ENCODE data around the gene DISP3. TPM values are rescaled to one million over a fixed set of nuclear protein-coding genes. Genes with fewer than 3 reads are reported as not detected.

Gene DISP3
- total RNA-seq, 1 donor, result under 0.01 TPM

DNA sequence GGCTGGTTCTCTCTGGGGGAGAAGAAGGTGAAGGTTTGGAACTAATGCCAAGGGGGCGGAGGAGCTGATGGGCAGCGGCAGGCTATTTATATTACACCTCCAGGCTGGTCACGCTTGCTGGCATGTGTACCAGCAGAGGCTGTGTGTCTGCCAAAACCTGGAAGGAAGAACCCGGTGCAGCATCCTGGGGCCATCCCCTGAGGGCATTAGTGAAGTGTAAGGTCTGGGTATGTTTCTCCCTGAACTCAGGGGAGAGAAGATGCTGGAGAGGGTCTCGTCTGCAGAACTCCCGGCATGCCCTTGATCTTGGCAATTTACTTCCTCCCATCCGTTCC lies 5.3 kb downstream of the DISP3 start:
- Histone ChIP-seq H3K27me3 (ENCODE audit: insufficient read depth, low read length) (peaks cover 15% of the 10 kb centered on the region), H3K36me3 (ENCODE audit: insufficient read depth, low read length) (no peaks in the 10 kb centered on the region), H2AFZ (ENCODE audit: low read length) (no peak overlapping the region), H3K9me3 (ENCODE audit: low read depth, low read length) (no peaks in the 10 kb centered on the region), H3K27ac (ENCODE audit: low read depth, low read length) (no peak overlapping the region), H3K4me2 (ENCODE audit: insufficient read depth, low read length) (no peak overlapping the region), H3K4me3 (ENCODE audit: insufficient read depth, low read length) (no peak overlapping the region), H4K20me1 (ENCODE audit: insufficient read depth, low read length) (no peaks in the 10 kb centered on the region), H3K79me2 (ENCODE audit: insufficient read depth, low read length) (no peaks in the 10 kb centered on the region), H3K4me1 (ENCODE audit: insufficient read depth, low read length) (no peaks in the 10 kb centered on the region)
- DNase-seq (ENCODE audit: insufficient read length, low spot score, missing footprints), result no peak
- TF ChIP-seq, protein P1, sequence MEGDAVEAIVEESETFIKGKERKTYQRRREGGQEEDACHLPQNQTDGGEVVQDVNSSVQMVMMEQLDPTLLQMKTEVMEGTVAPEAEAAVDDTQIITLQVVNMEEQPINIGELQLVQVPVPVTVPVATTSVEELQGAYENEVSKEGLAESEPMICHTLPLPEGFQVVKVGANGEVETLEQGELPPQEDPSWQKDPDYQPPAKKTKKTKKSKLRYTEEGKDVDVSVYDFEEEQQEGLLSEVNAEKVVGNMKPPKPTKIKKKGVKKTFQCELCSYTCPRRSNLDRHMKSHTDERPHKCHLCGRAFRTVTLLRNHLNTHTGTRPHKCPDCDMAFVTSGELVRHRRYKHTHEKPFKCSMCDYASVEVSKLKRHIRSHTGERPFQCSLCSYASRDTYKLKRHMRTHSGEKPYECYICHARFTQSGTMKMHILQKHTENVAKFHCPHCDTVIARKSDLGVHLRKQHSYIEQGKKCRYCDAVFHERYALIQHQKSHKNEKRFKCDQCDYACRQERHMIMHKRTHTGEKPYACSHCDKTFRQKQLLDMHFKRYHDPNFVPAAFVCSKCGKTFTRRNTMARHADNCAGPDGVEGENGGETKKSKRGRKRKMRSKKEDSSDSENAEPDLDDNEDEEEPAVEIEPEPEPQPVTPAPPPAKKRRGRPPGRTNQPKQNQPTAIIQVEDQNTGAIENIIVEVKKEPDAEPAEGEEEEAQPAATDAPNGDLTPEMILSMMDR (IDR thresholded peaks at IDR 0.05; ENCODE audit: extremely low read depth, low read depth, low read length), result no peak

DNA sequence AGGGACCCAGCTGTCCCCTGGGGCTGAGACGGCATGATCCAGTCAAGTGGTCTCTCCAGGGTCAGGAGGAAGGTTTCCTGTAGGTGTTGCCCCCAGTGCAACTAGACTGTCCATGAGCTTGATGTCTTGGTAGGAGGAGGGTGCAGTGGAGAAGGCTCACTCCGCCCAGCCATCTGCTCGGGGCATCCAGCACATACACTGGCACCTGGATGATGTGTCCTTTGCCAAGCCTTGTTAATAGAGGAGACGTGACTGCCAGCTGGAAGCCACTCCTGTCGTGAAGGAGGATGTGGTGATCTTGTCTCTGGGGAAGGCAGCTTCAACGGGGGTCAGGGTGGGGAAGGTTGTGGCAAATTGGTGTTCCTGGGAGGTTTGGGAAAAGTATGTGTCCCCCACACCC lies 6.2 kb downstream of the DISP3 start:
- Histone ChIP-seq H3K9me3 (ENCODE audit: low read depth, low read length) (no peaks in the 10 kb centered on the region), H3K4me3 (ENCODE audit: insufficient read depth, low read length) (no peak overlapping the region), H3K27me3 (ENCODE audit: insufficient read depth, low read length) (peaks cover 10% of the 10 kb centered on the region), H3K36me3 (ENCODE audit: insufficient read depth, low read length) (no peaks in the 10 kb centered on the region), H3K4me1 (ENCODE audit: insufficient read depth, low read length) (no peaks in the 10 kb centered on the region), H3K4me2 (ENCODE audit: insufficient read depth, low read length) (no peak overlapping the region), H4K20me1 (ENCODE audit: insufficient read depth, low read length) (no peaks in the 10 kb centered on the region), H3K27ac (ENCODE audit: low read depth, low read length) (no peak overlapping the region), H3K79me2 (ENCODE audit: insufficient read depth, low read length) (no peaks in the 10 kb centered on the region), H2AFZ (ENCODE audit: low read length) (no peak overlapping the region)
- peak; percentile 65 for DNase-seq (ENCODE audit: insufficient read length, low spot score, missing footprints)
- TF ChIP-seq, protein P1 (IDR thresholded peaks at IDR 0.05; ENCODE audit: extremely low read depth, low read depth, low read length), result no peak

DNA sequence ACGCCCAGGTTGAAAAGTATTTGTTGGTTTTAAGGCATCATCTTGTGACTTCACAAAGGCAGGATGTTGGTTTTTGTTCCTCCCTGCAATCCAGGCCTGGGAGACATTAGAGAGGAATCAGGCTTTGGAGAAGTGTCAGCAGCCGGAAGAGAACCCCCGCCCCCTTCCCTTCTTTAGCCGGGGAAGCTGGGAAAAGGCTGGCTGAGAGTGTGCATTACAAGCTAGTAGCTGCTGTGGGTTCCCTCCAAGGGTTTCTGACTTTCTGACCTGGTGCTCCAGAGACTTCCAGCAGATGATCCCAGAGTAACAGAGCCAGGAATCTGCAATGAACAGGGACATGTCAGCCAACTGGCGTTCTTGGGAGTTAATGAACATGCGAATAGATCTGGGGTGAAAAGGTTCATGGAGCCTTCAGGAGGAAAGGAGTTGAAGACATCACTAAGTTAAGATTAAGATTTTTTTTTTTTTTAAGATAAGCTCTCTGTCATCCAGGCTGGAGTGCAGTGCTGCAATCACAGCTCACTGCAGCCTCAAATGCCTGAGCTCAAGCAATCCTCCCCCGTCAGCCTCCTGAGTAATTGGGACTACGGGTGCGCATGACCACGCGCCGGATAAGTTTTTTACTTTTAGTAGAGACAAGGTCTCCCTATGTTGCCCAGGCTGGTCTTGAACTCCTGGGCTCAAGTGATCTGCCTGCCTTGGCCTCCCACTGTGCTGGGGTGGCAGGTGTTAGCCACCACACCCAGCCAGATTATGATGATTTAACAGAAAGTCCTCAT lies 7.5 kb downstream of the DISP3 start:
- no peaks in the 10 kb centered on the region for H3K36me3 ChIP-seq (ENCODE audit: insufficient read depth, low read length)
- no peak overlapping the region for H2AFZ ChIP-seq (ENCODE audit: low read length)
- H4K20me1 ChIP-seq (ENCODE audit: insufficient read depth, low read length), result no peaks in the 10 kb centered on the region
- no peak overlapping the region for H3K4me2 ChIP-seq (ENCODE audit: insufficient read depth, low read length)
- no peaks in the 10 kb centered on the region for H3K4me1 ChIP-seq (ENCODE audit: insufficient read depth, low read length)
- H3K9me3 ChIP-seq (ENCODE audit: low read depth, low read length), result no peaks in the 10 kb centered on the region
- H3K4me3 ChIP-seq (ENCODE audit: insufficient read depth, low read length), result no peak overlapping the region
- no peak overlapping the region for H3K27ac ChIP-seq (ENCODE audit: low read depth, low read length)
- peak; percentile 63 for DNase-seq (ENCODE audit: insufficient read length, low spot score, missing footprints)
- no peaks in the 10 kb centered on the region for H3K79me2 ChIP-seq (ENCODE audit: insufficient read depth, low read length)
- H3K27me3 ChIP-seq (ENCODE audit: insufficient read depth, low read length), result peaks cover 8% of the 10 kb centered on the region
- TF ChIP-seq, protein P1 (IDR thresholded peaks at IDR 0.05; ENCODE audit: extremely low read depth, low read depth, low read length), result no peak

DNA sequence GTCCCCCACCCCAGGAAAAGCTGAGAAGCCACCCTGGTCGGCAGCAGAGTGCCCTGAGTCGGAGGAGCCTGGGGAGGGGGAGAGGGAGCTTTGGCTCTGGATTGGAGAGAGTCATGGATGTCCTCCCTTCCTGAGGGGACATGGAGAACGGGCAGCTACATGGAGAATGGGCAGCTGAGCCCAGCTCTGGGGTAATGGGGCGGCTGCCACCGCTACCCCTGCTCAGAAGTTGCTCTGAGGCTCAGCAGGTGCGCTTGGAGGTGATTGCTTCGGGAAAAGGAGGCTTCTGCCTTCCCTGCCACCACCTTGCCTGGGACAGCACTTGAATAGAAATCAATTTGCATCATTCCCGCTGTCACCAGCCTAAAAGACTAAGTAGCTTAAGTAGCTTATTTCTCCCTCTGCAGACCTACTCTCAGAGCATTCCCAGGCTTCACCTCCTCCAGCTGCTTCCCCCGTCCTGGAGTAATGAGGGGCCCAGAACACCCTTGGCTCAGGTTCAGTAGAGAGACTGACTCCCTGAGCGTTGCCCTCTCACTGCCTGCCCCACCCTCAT lies 8.3 kb downstream of the DISP3 start:
- H3K4me3 ChIP-seq (ENCODE audit: insufficient read depth, low read length), result no peak overlapping the region
- H3K4me2 ChIP-seq (ENCODE audit: insufficient read depth, low read length), result no peak overlapping the region
- H3K27me3 ChIP-seq (ENCODE audit: insufficient read depth, low read length), result peaks cover 8% of the 10 kb centered on the region
- no peak overlapping the region for H3K27ac ChIP-seq (ENCODE audit: low read depth, low read length)
- TF ChIP-seq, protein P1 (IDR thresholded peaks at IDR 0.05; ENCODE audit: extremely low read depth, low read depth, low read length), result no peak
- H2AFZ ChIP-seq (ENCODE audit: low read length), result no peak overlapping the region
- H3K4me1 ChIP-seq (ENCODE audit: insufficient read depth, low read length), result no peaks in the 10 kb centered on the region
- no peaks in the 10 kb centered on the region for H3K79me2 ChIP-seq (ENCODE audit: insufficient read depth, low read length)
- no peaks in the 10 kb centered on the region for H3K36me3 ChIP-seq (ENCODE audit: insufficient read depth, low read length)
- no peaks in the 10 kb centered on the region for H3K9me3 ChIP-seq (ENCODE audit: low read depth, low read length)
- DNase-seq (ENCODE audit: insufficient read length, low spot score, missing footprints), result peak; percentile 48
- H4K20me1 ChIP-seq (ENCODE audit: insufficient read depth, low read length), result no peaks in the 10 kb centered on the region
